ENCODE results near the gene LRIT2. TPM values are rescaled to one million over a fixed set of nuclear protein-coding genes. Genes with fewer than 3 reads are reported as not detected.

Gene LRIT2
- total and polyA plus RNA-seq, 11 donors, result not detected

- Histone ChIP-seq H3K36me3 (no peaks in the 10 kb centered on the region), H3K4me1 (peaks cover 0 to 8% (median 0%) of the 10 kb centered on the region in 12 donors), H3K9me3 (no peaks in the 10 kb centered on the region), H3K27ac (no peak overlapping the region), H3K27me3 (peaks cover 0 to 28% (median 0%) of the 10 kb centered on the region in 9 donors), H3K4me3 (no peak overlapping the region)
- WGBS, 4 donors, result 80 to 88% (median 83%) methylated on average over 4 to 7 of the region's 7 CpGs
- TF ChIP-seq CTCF (IDR thresholded peaks at IDR 0.05), result no peak
- no peak for TF ChIP-seq POLR2A (IDR thresholded peaks at IDR 0.05)
- intact Hi-C loops (cut with DNase I), result no loop called here
- DNase-seq (no peak), ATAC-seq (no peak)
These were observed 32.8 kb upstream of the LRIT2 start for GRCh38 chr10:84258034-84258695.

- Histone ChIP-seq H3K27ac (no peak overlapping the region), H3K9me3 (no peaks in the 10 kb centered on the region), H3K4me3 (no peak overlapping the region), H3K36me3 (no peaks in the 10 kb centered on the region), H3K4me1 (peaks cover 0 to 8% (median 0%) of the 10 kb centered on the region in 12 donors), H3K27me3 (peaks cover 0 to 27% (median 0%) of the 10 kb centered on the region in 9 donors)
- WGBS, 4 donors, result 73 to 79% (median 77%) methylated on average over 15 of the region's 15 CpGs
- DNase-seq, result no peak
- intact Hi-C loops (cut with DNase I), result no loop called here
- ATAC-seq, result no peak
- TF ChIP-seq CTCF (IDR thresholded peaks at IDR 0.05) (no peak), POLR2A (IDR thresholded peaks at IDR 0.05) (no peak)
These were observed 32.1 kb upstream of the LRIT2 start for GRCh38 chr10:84257343-84258020.

GRCh38 chr10:84256510-84257342, 31.4 kb upstream of the LRIT2 start:
- DNase-seq (peak in 4 of 5 donors; percentile 44 to 75 (median 64)), ATAC-seq (peak in 3 of 4 donors; percentile 60 to 84 (median 79))
- Histone ChIP-seq H3K4me3 (no peak overlapping the region), H3K27me3 (peaks cover 0 to 27% (median under 1%) of the 10 kb centered on the region in 9 donors), H3K36me3 (no peaks in the 10 kb centered on the region), H3K27ac (no peak overlapping the region), H3K9me3 (peaks cover 0 to under 1% (median 0%) of the 10 kb centered on the region in 12 donors), H3K4me1 (peaks cover 0 to 8% (median 0%) of the 10 kb centered on the region in 12 donors)
- WGBS, 4 donors, result 32 to 42% (median 38%) methylated on average over 31 to 35 of the region's 35 CpGs
- TF ChIP-seq POLR2A (IDR thresholded peaks at IDR 0.05) (no peak), CTCF (IDR thresholded peaks at IDR 0.05) (peak; percentile 46 to 67 (median 58))
- intact Hi-C loops (cut with DNase I), result no loop called here

All from heart left ventricle (tissue), 16 donors.